ENCODE data around the gene CHST11. TPM values are rescaled to one million over a fixed set of nuclear protein-coding genes. Genes with fewer than 3 reads are reported as not detected.

Gene CHST11
- total and polyA plus RNA-seq, 10 of the 15 experiments (the other 5 are each of a cell fraction or from before 2014, with no cell fraction given), result 1.9 to 38.1 (median 17.2) TPM

GRCh38 chr12:104526751-104527150 lies 70.0 kb downstream of the CHST11 start:
- WGBS (ENCODE audit: insufficient coverage, insufficient replicate concordance, low lambda C conversion rate, missing lambda C conversion rate), result 98% methylated on average over 6 of the region's 6 CpGs
- H3K9ac ChIP-seq (ENCODE audit: control insufficient read depth, insufficient read depth, low read length), result no peak overlapping the region
- FAIRE-seq, result no peak
- peaks cover 12% of the 10 kb centered on the region for H3K9me3 ChIP-seq (replicated peaks; ENCODE audit: control insufficient read depth, insufficient read depth, low read length)
- ChIA-PET RAD21 (ENCODE audit: unreplicated experiment) (interaction anchor here (2.9 kb wide), 1 partner anchor 10 kb away, joined by 6 read pairs; no protein-coding TSS in a partner anchor), SMC1A (ENCODE audit: uncharacterized antibody, unreplicated experiment) (interaction anchor here (1.0 to 4.3 kb wide), 4 partner anchors 10 to 42 kb away, joined by 3 to 16 read pairs (median 4); no protein-coding TSS in a partner anchor), POLR2A (no interaction called here), CTCF (interaction anchor here (0.9 to 1.7 kb wide), 2 partner anchors 8 to 216 kb away, joined by 3 to 5 read pairs; no protein-coding TSS in a partner anchor)
- TF ChIP-seq NBN (IDR thresholded peaks at IDR 0.05) (no peak), IRF4 (IDR thresholded peaks at IDR 0.05; ENCODE audit: low read depth, low read length) (no peak), RBBP5 (conservative IDR thresholded peaks at IDR 0.05) (no peak), ZBTB11 (CRISPR knock-in tag; IDR thresholded peaks at IDR 0.05) (no peak), SRF (IDR thresholded peaks at IDR 0.05; ENCODE audit: low read depth in 2 of 2, low read length in 2 of 2) (no peak), KLF5 (IDR thresholded peaks at IDR 0.05; ENCODE audit: partially characterized antibody) (no peak), YBX1 (IDR thresholded peaks at IDR 0.05) (no peak), POLR2AphosphoS2 (IDR thresholded peaks at IDR 0.05; ENCODE audit: low read depth, low read length) (no peak), ZNF274 (IDR thresholded peaks at IDR 0.05; ENCODE audit: insufficient read depth, insufficient read length) (no peak)
- TF ChIP-seq, protein P1, sequence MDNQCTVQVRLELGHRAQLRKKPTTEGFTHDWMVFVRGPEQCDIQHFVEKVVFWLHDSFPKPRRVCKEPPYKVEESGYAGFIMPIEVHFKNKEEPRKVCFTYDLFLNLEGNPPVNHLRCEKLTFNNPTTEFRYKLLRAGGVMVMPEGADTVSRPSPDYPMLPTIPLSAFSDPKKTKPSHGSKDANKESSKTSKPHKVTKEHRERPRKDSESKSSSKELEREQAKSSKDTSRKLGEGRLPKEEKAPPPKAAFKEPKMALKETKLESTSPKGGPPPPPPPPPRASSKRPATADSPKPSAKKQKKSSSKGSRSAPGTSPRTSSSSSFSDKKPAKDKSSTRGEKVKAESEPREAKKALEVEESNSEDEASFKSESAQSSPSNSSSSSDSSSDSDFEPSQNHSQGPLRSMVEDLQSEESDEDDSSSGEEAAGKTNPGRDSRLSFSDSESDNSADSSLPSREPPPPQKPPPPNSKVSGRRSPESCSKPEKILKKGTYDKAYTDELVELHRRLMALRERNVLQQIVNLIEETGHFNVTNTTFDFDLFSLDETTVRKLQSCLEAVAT (IDR thresholded peaks at IDR 0.05), result no peak
- TF ChIP-seq, protein P2, sequence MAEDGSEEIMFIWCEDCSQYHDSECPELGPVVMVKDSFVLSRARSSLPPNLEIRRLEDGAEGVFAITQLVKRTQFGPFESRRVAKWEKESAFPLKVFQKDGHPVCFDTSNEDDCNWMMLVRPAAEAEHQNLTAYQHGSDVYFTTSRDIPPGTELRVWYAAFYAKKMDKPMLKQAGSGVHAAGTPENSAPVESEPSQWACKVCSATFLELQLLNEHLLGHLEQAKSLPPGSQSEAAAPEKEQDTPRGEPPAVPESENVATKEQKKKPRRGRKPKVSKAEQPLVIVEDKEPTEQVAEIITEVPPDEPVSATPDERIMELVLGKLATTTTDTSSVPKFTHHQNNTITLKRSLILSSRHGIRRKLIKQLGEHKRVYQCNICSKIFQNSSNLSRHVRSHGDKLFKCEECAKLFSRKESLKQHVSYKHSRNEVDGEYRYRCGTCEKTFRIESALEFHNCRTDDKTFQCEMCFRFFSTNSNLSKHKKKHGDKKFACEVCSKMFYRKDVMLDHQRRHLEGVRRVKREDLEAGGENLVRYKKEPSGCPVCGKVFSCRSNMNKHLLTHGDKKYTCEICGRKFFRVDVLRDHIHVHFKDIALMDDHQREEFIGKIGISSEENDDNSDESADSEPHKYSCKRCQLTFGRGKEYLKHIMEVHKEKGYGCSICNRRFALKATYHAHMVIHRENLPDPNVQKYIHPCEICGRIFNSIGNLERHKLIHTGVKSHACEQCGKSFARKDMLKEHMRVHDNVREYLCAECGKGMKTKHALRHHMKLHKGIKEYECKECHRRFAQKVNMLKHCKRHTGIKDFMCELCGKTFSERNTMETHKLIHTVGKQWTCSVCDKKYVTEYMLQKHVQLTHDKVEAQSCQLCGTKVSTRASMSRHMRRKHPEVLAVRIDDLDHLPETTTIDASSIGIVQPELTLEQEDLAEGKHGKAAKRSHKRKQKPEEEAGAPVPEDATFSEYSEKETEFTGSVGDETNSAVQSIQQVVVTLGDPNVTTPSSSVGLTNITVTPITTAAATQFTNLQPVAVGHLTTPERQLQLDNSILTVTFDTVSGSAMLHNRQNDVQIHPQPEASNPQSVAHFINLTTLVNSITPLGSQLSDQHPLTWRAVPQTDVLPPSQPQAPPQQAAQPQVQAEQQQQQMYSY (CRISPR knock-in tag; IDR thresholded peaks at IDR 0.05), result no peak
- no peaks in the 10 kb centered on the region; the same call in none of the 2 replicates for H4K20me1 ChIP-seq (ENCODE audit: control insufficient read depth, insufficient read depth)
- peaks cover 24% of the 10 kb centered on the region for H3K4me1 ChIP-seq (ENCODE audit: control insufficient read depth, insufficient read depth, low read length)
- no peak overlapping the region for H3K4me2 ChIP-seq (ENCODE audit: control insufficient read depth, insufficient read depth)
- H2AFZ ChIP-seq (ENCODE audit: control insufficient read depth, low read depth, low read length), result no peak overlapping the region
- intact Hi-C loops (cut with micrococcal nuclease; ENCODE audit: unreplicated experiment), result no loop called here
- no peak for DNase-seq (ENCODE audit: low read depth, low spot score)
- in situ Hi-C loops (cut with MboI), result no loop called here
- no TSS peak for BruUV-seq (replicated peaks)
- H3K27me3 ChIP-seq (replicated peaks in 1 of 2; ENCODE audit: control insufficient read depth in 2 of 2, insufficient read depth in 2 of 2, low read length in 1 of 2), result no peaks in the 10 kb centered on the region
- ATAC-seq, result no peak
- peaks cover 0 to 4% of the 10 kb centered on the region in 2 experiments; a peak in 2 of 4 replicates for H3K36me3 ChIP-seq (ENCODE audit: control insufficient read depth in 2 of 2, insufficient read depth in 2 of 2, low read length in 1 of 2)
- H3K79me2 ChIP-seq (ENCODE audit: control insufficient read depth, insufficient read depth, low read length), result peaks cover 48% of the 10 kb centered on the region
- no peak overlapping the region for H3K4me3 ChIP-seq
- no peak overlapping the region for H3K27ac ChIP-seq (ENCODE audit: control insufficient read depth, insufficient read depth)
